Trophoblast cell (in vitro differentiated cells and primary cell): Measurements from ENCODE around the gene ACTR6.
"Not testable (repeated sequence)": the region's sequence is repeated elsewhere in the genome, so short reads cannot be mapped to it uniquely, and the experiment has no call there.

Experiments
- DNase-seq, 2 donors: peaks; one replicate each; pipeline ENCODE4 v3.0.0-alpha.2; 2016
- H2AFZ ChIP-seq: 2 replicates; pipeline ENCODE4 v1.6.1; 2013; ENCODE audit warnings: low read length, moderate library complexity, mild to moderate bottlenecking; ENCODE audit not compliant: insufficient read depth, poor library complexity
- H2AK5ac ChIP-seq: 2 replicates; pipeline ENCODE4 v1.6.1; 2013; ENCODE audit warnings: mild to moderate bottlenecking, low read length
- H2BK120ac ChIP-seq: 2 replicates; pipeline ENCODE4 v1.6.1; 2013; ENCODE audit warnings: low read length, mild to moderate bottlenecking, moderate library complexity; ENCODE audit not compliant: insufficient read depth, poor library complexity
- H2BK12ac ChIP-seq: 2 replicates; pipeline ENCODE4 v1.6.1; 2013; ENCODE audit warnings: mild to moderate bottlenecking, low read length, moderate library complexity
- H2BK5ac ChIP-seq: 2 replicates; pipeline ENCODE4 v1.6.1; 2013; ENCODE audit warnings: low read length, low read depth, moderate library complexity, mild to moderate bottlenecking; ENCODE audit not compliant: poor library complexity
- H3K14ac ChIP-seq: 2 replicates; pipeline ENCODE4 v1.6.1; 2013; ENCODE audit warnings: mild to moderate bottlenecking, low read length
- H3K18ac ChIP-seq: 2 replicates; pipeline ENCODE4 v1.6.1; 2013; ENCODE audit warnings: mild to moderate bottlenecking, low read length
- H3K23ac ChIP-seq: 2 replicates; pipeline ENCODE4 v1.6.1; 2013; ENCODE audit warnings: low read length
- H3K27ac ChIP-seq: 2 replicates; pipeline ENCODE4 v1.5.1; 2013; ENCODE audit warnings: low read depth, mild to moderate bottlenecking, inconsistent platforms, low read length, moderate library complexity
- H3K27me3 ChIP-seq: 2 replicates; pipeline ENCODE4 v1.6.1; 2013; ENCODE audit warnings: inconsistent platforms, mild to moderate bottlenecking, low read length, moderate library complexity; ENCODE audit not compliant: insufficient read depth
- H3K36me3 ChIP-seq, 2 experiments: 1 replicate in 1 of 2; 2 replicates in 1 of 2; pipeline ENCODE4 v1.6.1; 2013; ENCODE audit warnings: low read length in 2 of 2, mild to moderate bottlenecking in 2 of 2, moderate library complexity in 1 of 2; ENCODE audit not compliant: insufficient read depth in 2 of 2, control insufficient read depth in 1 of 2
- H3K4ac ChIP-seq: 2 replicates; pipeline ENCODE4 v1.6.1; 2013; ENCODE audit warnings: low read depth, mild to moderate bottlenecking, low read length, moderate library complexity
- H3K4me1 ChIP-seq, 2 experiments: 1 replicate in 1 of 2; 2 replicates in 1 of 2; pipeline ENCODE4 v1.6.1; 2013; ENCODE audit warnings: low read length in 2 of 2, mild to moderate bottlenecking in 2 of 2, moderate library complexity in 1 of 2; ENCODE audit not compliant: insufficient read depth in 2 of 2, control insufficient read depth in 1 of 2
- H3K4me2 ChIP-seq: 2 replicates; pipeline ENCODE4 v1.6.1; 2013; ENCODE audit warnings: inconsistent platforms, mild to moderate bottlenecking, low read length, moderate library complexity
- H3K4me3 ChIP-seq: 2 replicates; pipeline ENCODE4 v1.5.1; 2013; ENCODE audit warnings: mild to moderate bottlenecking, low read depth, low read length, inconsistent platforms
- H3K79me1 ChIP-seq: one replicate; pipeline ENCODE4 v1.6.1; 2013; ENCODE audit warnings: low read length
- H3K79me2 ChIP-seq: 2 replicates; pipeline ENCODE4 v1.6.1; 2013; ENCODE audit warnings: low read length, mild to moderate bottlenecking; ENCODE audit not compliant: control insufficient read depth, insufficient read depth, poor library complexity
- H3K9ac ChIP-seq: 2 replicates; pipeline ENCODE4 v1.6.1; 2013; ENCODE audit warnings: mild to moderate bottlenecking, low read length
- H3K9me3 ChIP-seq: 2 replicates; pipeline ENCODE4 v1.6.1; 2013; ENCODE audit warnings: low read depth, mild to moderate bottlenecking, control low read depth, inconsistent platforms, low read length; ENCODE audit not compliant: insufficient read depth
- H4K12ac ChIP-seq: 2 replicates; pipeline ENCODE4 v1.6.1; 2013; ENCODE audit warnings: low read depth, mild to moderate bottlenecking, low read length, moderate library complexity
- H4K8ac ChIP-seq: 2 replicates; pipeline ENCODE4 v1.6.1; 2013; ENCODE audit warnings: low read depth, mild to moderate bottlenecking, low read length, moderate library complexity
- H4K91ac ChIP-seq: one replicate; pipeline ENCODE4 v1.6.1; 2013; ENCODE audit warnings: low read depth, mild to moderate bottlenecking, low read length, moderate library complexity
- WGBS: extraction: QIAGEN DNeasy Blood & Tissue Kit; methylation state at CpG from one replicate; pipeline ENCODE4 v1.1.7; 2013; ENCODE audit warnings: missing lambda C conversion rate; ENCODE audit not compliant: insufficient read length, insufficient coverage; ENCODE audit errors: extremely low coverage; 5-methylcytosine and 5-hydroxymethylcytosine counted together

The ACTR6 gene

GRCh38 chr12:100187857-100188519 lies 12.6 kb upstream of the ACTR6 start:
- Histone ChIP-seq H2BK120ac (no peak overlapping the region), H2AK5ac (no peak overlapping the region), H4K91ac (no peak overlapping the region), H3K9ac (no peak overlapping the region), H3K9me3 (peaks cover 2% of the 10 kb centered on the region), H3K14ac (no peak overlapping the region), H3K36me3 (no peaks in the 10 kb centered on the region), H4K12ac (no peak overlapping the region), H3K4me3 (no peak overlapping the region), H3K4me1 (peaks cover 0 to 2% of the 10 kb centered on the region in 2 experiments), H3K27me3 (no peaks in the 10 kb centered on the region), H3K23ac (no peak overlapping the region), H3K79me1 (no peaks in the 10 kb centered on the region), H3K18ac (no peak overlapping the region), H2BK12ac (no peak overlapping the region), H4K8ac (no peak overlapping the region), H3K4ac (no peak overlapping the region), H3K4me2 (no peak overlapping the region), H3K79me2 (no peaks in the 10 kb centered on the region), H2AFZ (no peak overlapping the region), H3K27ac (no peak overlapping the region), H2BK5ac (no peak overlapping the region)
- no CpG with 5 or more reads among the region's 5 CpGs for WGBS
- DNase-seq, result no peak

DNA sequence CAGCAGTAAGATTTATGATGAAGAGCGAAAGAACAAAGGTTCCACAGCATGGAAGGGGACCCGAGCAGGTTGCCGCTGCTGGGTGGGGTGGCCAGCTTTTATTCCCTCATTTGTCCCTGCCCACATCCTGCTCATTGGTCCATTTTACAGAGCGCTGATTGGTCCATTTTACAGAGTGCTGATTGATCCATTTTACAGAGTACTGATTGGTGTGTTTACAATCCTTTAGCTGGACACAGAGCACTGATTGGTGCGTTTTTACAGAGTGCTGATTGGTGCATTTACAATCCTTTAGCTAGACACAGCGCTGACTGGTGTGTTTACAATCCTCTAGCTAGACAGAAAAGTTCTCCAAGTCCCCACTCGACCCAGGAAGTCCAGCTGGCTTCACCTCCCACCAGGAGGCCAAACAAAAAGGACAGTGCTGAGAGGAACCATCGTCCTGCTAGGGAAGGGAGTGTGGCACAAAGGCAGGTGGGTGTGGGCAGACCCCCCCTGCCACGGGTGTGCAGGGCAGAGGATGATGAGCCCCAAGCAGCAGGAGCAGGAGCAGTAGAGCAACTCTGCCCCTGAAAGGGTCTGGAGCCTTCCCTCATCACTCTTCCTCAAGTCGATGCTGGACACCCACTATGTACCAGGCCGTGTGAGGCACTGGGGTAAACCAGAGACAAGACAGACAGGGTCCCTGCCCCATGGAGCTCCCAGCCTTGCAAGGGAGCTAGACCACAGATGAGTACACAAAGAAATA lies 11.6 kb upstream of the ACTR6 start:
- not testable (repeated sequence) for H2BK12ac ChIP-seq, H2AFZ ChIP-seq, H3K79me2 ChIP-seq, H2BK5ac ChIP-seq, H4K8ac ChIP-seq, H3K4me3 ChIP-seq, H3K4ac ChIP-seq, DNase-seq, H3K27me3 ChIP-seq, H3K9ac ChIP-seq, H4K12ac ChIP-seq, H2AK5ac ChIP-seq, H3K9me3 ChIP-seq, H3K27ac ChIP-seq, H3K4me1 ChIP-seq, H3K14ac ChIP-seq, H3K18ac ChIP-seq, H2BK120ac ChIP-seq, H3K23ac ChIP-seq, H3K79me1 ChIP-seq, H4K91ac ChIP-seq, H3K36me3 ChIP-seq, H3K4me2 ChIP-seq
- WGBS, result no CpG with 5 or more reads among the region's 11 CpGs

- Histone ChIP-seq H4K91ac (no peak overlapping the region), H3K27me3 (no peaks in the 10 kb centered on the region), H3K4me2 (no peak overlapping the region), H3K14ac (no peak overlapping the region), H3K23ac (no peak overlapping the region), H3K79me2 (no peaks in the 10 kb centered on the region), H3K4me1 (peaks cover 0 to 2% of the 10 kb centered on the region in 2 experiments), H2BK12ac (no peak overlapping the region), H2AK5ac (no peak overlapping the region), H3K4ac (no peak overlapping the region), H3K9me3 (peaks cover 2% of the 10 kb centered on the region), H3K9ac (no peak overlapping the region), H3K27ac (no peak overlapping the region), H3K18ac (no peak overlapping the region), H4K12ac (no peak overlapping the region), H2AFZ (no peak overlapping the region), H4K8ac (no peak overlapping the region), H3K79me1 (no peaks in the 10 kb centered on the region), H2BK120ac (no peak overlapping the region), H3K36me3 (no peaks in the 10 kb centered on the region), H3K4me3 (no peak overlapping the region), H2BK5ac (no peak overlapping the region)
- DNase-seq, result no peak
- WGBS, result no CpG with 5 or more reads among the region's 13 CpGs
These were observed 10.8 kb upstream of the ACTR6 start for GRCh38 chr12:100189636-100190394.

DNA sequence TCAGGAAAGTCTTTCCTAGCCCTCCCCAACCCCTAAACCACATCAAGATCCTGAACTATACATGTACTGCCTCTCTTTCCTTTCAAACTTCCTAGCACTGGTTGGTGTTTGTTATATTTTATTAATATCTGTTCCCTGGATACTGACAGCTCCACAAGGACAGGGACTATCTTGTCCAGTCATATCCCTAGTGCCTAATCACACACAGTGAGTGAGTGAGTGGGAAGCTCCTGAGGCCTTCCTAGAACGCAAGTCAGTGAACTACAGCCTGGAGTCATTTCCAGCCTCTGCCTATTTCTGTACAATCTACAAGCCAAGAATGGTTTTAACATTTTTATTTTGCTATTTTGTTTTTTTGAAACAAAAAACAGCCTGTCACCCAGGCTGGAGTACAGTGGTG lies 7.5 kb upstream of the ACTR6 start:
- no peak overlapping the region for H2AFZ ChIP-seq
- no peak for DNase-seq
- WGBS, result no CpG with 5 or more reads among the region's 1 CpG
- H3K79me1 ChIP-seq, result no peaks in the 10 kb centered on the region
- H3K36me3 ChIP-seq, result no peaks in the 10 kb centered on the region
- peaks cover 0 to 2% of the 10 kb centered on the region in 2 experiments for H3K4me1 ChIP-seq
- no peak overlapping the region for H3K4me2 ChIP-seq
- no peak overlapping the region for H4K8ac ChIP-seq
- no peaks in the 10 kb centered on the region for H3K27me3 ChIP-seq
- H2BK12ac ChIP-seq, result no peak overlapping the region
- H4K12ac ChIP-seq, result no peak overlapping the region
- no peak overlapping the region for H3K27ac ChIP-seq
- no peak overlapping the region for H2AK5ac ChIP-seq
- H3K4ac ChIP-seq, result no peak overlapping the region
- H3K9ac ChIP-seq, result no peak overlapping the region
- no peak overlapping the region for H3K14ac ChIP-seq
- H4K91ac ChIP-seq, result no peak overlapping the region
- no peak overlapping the region for H3K18ac ChIP-seq
- no peak overlapping the region for H3K4me3 ChIP-seq
- no peak overlapping the region for H2BK120ac ChIP-seq
- no peaks in the 10 kb centered on the region for H3K79me2 ChIP-seq
- no peak overlapping the region for H3K23ac ChIP-seq
- H2BK5ac ChIP-seq, result no peak overlapping the region
- peaks cover 2% of the 10 kb centered on the region for H3K9me3 ChIP-seq
